ENCODE measurements around the gene TBX21.

TBX21 gene

GRCh38 chr17:47697906-47698711, 34.9 kb upstream of the TBX21 start:
- no peak for DNase-seq

DNA sequence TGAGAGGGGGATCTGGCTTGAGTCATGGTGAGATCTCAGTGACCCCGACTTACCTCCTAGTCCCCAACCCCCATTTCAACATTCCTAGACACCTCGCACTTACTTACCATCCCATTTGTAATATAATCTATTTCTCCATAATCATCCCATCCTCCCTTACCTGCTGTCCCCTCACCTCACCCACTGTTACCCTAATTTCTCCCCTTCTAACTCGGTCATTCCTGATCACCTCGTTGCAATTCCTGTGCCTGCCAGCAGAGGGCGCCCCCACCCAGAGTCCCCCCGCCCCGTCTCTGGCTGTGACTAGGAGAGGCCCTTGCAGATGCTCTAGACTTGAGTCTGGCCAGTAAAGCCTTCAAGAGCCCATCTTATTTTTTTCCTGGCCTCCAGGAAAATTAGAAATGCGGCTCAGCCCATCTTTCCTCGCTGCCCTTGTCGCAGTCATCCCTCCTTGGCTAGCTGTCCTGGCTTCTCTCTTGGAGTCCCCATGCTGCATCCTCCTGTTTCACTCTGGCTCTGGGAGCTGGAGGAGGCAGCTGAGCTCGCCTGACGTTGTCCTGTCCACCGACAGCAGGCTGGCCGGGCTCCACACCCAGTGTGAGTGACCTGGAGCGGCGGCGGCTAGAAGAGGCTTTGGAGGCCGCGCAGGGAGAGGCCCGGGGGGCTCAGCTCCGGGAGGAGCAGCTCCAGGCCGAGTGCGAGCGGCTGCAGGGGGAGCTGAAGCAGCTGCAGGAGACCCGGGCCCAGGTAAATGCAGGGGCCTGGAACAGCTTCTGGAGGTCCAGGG, 34.1 kb upstream of the TBX21 start:
- peak; percentile 50 to 74 (median 67) for DNase-seq

DNA sequence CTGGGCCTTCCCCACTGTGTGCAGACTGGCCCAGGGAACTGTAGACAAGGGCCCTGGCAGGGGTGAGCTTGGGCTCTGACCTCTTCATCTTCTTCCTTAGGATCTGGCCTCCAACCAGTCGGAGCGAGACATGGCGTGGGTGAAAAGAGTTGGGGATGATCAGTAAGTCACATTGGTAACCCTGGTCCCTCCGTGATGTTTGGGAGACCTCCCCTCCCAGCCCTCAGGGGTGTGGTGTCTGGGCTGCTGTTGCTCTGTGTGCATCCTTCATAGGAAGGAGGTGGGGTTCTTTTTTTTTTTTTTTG, 33.5 kb upstream of the TBX21 start:
- DNase-seq, result no peak

DNA sequence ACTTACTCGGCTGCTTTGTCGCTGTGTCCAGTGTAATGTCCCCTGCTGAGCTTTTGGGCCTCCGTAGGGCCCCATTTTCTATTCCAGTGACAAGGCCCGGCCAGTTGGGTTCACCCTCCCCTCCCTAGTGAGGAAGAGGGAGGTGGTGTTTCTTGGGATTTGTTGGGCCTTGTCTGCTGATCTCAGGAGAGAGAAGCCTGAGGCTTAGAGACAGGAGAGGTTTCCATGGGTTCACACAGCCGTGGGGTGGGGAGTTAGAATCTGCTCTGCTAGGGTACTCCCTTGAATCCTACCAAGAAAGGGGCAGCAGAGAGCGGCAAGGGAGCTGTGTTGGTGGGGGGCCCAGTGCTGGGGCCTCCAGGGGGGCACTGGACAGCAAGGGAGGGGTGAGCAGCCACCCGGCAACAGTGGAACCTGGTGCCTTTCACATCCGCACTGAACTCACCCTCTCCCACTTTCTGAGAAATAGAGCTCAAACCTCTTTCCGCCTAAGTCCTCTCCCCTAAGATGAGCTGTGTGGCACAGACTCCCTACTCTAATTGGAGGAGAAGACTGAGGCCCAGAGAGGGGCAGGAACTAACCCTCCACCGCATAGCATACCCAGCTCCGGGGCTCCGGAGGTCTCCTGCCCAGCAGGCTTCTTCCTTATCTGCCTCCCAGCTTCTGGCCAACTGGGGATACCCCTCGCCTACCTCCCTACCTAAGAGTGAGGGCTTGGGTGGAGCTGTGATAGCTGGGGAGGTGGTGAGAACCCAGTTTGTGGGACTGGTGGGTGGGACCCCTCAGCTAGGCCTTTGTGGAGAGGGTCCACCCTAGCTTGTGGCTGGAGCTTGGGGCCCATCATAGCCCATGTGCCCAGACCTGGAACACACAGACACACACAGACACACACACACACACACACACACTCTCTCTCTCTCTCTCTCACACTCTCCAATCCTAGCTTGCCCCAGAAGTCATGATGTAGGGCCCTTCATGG, 32.3 kb upstream of the TBX21 start:
- peak in 1 of 5 donors; percentile 82 for DNase-seq

DNA sequence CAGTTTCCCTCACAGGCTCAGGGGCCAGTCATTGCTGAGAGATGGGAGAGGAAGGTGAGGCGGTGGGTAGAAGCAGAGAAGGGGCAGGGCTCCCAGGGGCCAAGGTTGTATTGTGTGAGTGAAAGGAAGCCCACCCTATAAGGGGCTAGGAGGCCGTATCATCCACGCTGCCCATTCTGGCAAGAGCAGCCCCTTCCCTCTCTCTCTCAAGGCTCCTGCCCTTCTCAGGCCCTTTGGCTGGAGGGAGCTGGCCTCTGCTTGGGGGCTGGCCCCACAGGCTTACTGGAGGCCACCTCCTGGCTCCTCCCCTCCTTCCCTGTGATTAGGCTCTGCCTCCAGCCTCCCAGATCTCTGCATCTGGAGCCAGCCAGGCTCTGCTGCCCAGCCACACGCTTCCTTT, 31.4 kb upstream of the TBX21 start:
- DNase-seq, result no peak

DNA sequence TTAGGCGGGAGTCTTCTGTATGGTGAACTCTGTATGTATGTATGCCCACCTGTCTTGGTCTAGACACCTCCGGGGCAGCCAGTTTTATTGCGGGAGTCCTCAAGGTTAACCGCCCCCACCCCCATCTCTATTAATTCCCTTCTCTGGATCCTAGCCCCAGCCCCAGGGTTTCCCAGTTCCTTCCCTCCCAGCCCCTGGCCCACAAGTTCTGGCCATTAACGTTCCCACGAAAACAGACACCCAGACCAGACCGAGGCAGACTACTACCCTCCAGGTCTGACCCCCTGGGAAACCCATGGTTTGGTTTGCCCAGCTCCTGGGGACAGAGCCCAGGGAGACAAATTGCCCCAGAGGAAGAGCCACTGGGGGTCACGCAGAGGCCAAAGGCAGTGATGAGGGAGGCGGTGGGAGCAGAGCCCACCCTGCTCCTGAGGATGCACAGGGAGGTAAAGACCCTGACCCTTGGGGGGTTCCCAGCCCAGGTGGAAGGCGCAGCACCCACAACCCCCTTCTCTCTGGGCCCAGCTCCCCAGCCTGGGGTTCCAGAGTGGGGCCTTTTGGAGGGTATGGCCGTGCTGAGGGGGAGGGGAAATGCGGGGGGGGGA, 30.5 kb upstream of the TBX21 start:
- DNase-seq, result no peak

DNA sequence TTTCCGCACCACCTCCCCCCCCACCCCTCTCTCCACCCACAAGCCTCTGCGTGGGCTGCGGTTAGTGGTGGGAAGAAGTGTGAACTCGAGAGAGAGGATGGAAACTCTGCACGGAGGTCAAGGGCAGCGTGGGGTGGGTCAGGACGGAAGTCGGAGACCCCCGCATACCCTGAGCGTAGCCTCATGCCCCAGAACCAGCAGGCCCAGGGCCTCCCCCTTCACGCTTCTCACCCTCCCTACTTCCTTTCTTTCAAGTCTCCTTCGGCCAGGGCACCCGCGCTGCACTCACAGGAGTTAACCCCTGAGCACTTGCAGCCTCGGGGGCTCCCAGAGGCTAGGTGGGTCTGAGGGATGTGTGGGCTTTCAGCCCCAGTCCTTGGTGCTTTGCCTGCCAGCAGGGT, 29.8 kb upstream of the TBX21 start:
- DNase-seq, result peak in 4 of 5 donors; percentile 25 to 64 (median 42)

DNA sequence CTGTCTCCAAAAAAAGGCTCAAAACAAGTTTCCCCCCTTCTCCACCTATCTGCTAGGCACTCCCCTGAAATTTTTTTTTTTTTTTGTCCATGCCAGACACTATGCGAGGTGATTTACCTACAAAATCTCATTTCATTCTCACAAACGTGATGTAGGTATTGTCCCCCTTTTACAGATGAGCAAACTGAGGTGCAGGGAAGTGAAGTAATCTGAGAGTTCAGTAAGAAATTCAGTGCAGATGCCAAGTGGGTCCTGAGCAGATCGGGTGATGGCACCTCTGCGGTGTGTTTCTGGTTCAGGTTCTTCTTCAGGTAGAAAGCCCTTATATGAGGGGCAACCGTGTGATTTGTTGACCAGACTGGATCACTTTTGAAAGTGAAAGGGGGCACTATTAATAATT, 29.4 kb upstream of the TBX21 start:
- DNase-seq, result no peak

GRCh38 chr17:47704116-47704515, 28.9 kb upstream of the TBX21 start:
- DNase-seq, result no peak

- DNase-seq, result no peak
Measured at GRCh38 chr17:47704736-47705135, 28.3 kb upstream of the TBX21 start.

GRCh38 chr17:47705536-47706530, 27.2 kb upstream of the TBX21 start:
- peak in 1 of 5 donors; percentile 71 for DNase-seq

DNA sequence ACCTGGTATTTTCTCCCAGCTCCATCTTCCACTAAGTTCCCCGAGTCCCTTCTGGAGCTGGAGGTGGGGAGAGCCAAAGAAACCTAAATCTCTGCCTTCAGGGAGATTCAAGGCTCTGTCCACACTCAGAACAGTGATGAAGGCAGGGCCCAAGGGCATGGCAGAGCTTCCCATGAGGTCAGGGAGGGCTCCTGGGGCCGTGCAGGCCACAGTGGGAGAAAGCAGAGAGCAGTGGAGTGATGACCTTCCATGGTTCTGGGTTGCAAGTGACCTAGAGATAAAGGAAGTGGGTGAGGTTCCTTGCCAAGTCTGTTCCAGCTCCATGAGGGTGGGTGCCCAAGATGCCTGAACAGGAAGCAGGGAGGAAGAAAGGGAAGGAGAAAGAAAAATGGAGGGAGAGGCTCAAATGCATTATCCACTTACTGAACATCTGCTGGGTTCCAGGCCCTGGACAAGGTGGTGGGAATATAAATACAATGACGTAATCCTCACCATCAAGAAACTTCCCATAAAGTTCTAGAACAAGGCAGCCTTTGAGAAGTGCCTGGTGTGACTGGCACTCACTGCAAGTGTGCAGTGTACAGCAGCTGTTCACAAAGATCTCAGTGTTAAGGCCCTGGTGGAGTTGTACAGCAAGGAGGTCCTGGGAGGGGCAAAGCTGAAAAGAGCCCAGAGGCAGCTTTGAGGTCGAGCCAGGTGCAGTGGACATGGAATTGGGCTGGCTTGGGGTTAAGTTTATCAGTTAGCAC, 25.8 kb upstream of the TBX21 start:
- DNase-seq, result no peak

DNA sequence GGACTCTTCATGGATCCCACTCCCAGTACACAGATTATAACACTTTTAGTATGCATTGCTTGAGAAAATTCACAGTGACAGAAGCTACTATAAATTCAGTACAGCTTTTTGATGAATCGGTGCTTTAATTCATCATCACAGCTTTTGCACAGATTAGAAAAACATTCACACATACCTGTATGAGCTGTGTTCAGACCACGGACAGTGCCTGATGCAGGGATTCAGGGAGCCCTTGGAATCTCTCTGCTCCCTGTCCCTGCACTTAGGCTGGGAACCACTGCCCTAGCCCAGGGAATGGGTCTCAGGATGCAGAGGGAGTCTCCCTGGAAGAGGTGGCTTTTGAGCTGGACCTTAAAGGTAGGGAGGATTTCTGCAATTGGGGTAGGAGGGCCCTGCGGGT, 25.2 kb upstream of the TBX21 start:
- no peak for DNase-seq

DNA sequence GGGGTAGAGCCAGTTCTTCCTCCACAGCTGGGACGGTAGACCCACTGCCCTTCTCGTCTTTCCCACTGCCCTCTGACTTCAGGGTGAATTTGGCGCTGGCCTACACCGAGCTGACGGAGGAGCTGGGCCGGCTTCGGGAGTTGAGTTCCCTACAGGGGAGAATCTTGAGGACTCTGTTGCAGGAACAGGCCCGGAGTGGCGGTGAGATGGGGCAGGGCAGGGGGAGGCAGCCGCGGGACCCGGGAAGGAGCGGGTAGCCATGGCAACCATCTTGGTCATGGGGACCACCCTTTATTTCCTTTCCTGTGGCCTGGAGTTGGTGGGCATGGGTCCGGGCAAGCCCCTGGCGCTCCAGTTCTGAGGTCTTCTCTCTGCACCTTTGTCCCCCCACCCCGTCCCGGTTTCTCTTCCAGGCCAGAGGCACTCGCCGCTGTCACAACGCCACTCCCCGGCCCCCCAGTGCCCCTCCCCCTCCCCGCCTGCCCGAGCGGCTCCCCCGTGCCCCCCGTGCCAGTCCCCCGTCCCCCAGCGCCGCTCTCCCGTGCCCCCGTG, 24.6 kb upstream of the TBX21 start:
- DNase-seq, result no peak

DNA sequence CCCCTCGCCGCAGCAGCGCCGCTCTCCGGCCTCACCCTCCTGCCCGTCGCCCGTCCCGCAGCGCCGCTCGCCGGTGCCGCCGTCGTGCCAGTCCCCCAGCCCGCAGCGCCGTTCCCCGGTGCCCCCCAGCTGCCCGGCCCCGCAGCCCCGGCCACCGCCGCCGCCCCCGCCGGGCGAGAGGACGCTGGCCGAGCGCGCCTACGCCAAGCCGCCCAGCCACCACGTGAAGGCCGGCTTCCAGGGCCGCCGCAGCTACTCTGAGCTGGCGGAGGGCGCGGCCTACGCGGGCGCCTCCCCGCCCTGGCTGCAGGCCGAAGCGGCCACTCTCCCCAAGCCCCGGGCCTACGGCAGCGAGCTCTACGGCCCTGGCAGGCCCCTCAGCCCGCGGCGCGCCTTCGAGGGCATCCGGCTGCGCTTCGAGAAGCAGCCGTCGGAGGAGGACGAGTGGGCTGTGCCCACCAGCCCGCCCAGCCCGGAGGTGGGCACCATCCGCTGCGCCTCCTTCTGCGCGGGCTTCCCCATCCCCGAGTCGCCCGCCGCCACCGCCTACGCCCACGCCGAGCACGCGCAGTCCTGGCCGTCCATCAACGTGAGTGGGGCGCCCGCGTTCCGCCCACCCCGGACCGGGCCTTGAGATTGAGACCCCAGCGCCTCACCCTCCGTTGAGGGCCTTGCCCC, 24.0 kb upstream of the TBX21 start:
- DNase-seq, result no peak

GRCh38 chr17:47709594-47709993, 23.4 kb upstream of the TBX21 start:
- no peak for DNase-seq

DNA sequence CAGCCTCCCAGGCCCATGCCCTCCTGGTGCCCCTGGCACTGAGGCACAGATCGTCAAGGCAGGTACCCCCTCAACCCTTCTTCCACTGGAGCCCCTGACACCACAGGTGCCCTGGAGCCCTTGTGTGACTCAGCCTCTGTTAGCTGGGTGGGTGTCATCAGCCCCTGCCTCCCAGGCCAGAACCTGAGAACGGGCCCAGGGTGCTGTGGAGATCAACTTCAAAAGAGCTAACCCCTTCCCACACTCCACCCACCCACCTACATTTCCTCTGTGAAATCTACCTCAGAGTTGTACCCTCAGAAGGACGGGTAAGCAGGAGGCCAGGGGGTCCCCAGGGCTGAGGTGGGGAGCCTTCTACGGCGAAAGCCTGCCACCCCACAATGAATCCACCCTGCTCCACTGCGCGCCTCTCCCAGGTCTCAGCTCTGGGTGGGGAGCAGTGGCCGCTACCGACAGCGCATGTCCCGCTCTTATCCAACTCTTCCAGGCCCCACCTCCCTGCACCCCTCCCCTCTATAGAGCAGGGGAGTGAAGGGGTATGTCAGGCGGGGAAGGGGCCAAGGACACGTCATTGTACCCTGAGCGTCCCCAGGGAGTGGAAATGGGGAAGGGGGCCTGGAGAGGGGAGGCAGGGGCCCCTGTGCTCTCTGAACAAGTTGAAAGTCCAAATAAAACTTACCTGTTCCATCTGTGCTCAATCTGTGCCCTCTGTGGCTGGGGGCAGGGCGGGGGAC, 21.5 kb upstream of the TBX21 start:
- no peak for DNase-seq

DNA sequence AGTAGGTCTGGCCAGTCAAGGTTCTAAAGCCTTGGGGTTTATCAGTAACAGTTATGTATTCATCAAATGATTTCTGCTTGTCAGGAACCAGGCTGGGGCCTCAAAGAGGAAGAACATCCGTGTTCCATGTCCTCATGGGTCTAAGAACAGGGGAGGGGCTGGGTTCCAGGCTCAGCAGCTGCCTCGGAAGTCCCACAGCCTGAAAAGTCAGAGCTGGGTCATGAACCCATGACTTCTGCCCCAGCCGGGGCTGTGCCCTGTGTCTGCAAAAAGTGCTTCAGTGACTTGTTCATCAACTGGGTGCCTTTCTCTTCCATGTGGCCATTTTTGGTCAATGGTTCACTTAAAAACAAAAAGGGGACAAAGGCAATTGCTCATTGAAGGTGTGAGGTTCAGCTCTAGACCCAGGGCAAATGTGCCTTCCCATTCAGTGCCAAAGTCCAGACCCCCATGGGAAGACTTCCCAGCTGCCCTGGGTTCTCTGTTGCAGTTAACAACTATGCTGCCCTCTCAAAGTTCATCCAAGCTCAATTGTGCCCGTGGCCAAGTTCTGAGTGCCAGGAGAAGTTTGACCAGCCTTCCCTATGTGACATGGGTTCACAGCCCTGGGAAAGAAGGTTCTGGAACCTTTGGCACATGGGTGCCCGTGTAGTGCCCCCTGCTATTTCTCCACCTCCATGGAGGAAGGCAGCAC, 20.6 kb upstream of the TBX21 start:
- no peak for DNase-seq

Measured in T-helper 1 cell (primary cell).